ENCODE data around the gene KCNAB1.

DNA sequence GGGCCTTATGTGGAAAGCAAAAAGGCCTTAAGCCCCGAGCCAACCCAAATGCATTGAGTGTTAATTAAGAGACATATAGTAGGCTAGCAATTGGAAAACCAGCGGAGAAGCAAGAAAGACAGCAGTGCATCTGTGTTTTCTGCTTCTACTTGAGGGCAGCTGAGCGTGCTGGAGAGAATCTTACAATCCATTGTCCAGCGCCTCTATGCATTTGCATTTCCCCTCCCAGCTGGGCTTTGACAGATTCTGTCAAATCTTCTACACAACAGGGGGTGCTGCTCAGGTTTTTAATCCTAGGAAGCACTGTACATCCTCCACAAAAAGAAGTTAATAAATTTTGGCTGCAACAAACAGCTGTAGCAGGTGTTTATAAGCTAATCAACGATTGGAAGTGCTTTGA lies 410.6 kb downstream of the KCNAB1 start:
- TF ChIP-seq, protein P1, sequence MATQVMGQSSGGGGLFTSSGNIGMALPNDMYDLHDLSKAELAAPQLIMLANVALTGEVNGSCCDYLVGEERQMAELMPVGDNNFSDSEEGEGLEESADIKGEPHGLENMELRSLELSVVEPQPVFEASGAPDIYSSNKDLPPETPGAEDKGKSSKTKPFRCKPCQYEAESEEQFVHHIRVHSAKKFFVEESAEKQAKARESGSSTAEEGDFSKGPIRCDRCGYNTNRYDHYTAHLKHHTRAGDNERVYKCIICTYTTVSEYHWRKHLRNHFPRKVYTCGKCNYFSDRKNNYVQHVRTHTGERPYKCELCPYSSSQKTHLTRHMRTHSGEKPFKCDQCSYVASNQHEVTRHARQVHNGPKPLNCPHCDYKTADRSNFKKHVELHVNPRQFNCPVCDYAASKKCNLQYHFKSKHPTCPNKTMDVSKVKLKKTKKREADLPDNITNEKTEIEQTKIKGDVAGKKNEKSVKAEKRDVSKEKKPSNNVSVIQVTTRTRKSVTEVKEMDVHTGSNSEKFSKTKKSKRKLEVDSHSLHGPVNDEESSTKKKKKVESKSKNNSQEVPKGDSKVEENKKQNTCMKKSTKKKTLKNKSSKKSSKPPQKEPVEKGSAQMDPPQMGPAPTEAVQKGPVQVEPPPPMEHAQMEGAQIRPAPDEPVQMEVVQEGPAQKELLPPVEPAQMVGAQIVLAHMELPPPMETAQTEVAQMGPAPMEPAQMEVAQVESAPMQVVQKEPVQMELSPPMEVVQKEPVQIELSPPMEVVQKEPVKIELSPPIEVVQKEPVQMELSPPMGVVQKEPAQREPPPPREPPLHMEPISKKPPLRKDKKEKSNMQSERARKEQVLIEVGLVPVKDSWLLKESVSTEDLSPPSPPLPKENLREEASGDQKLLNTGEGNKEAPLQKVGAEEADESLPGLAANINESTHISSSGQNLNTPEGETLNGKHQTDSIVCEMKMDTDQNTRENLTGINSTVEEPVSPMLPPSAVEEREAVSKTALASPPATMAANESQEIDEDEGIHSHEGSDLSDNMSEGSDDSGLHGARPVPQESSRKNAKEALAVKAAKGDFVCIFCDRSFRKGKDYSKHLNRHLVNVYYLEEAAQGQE (IDR thresholded peaks at IDR 0.05; ENCODE audit: insufficient read depth in 1 of 2, low read depth in 2 of 2, low read length in 2 of 2), result no peak
- TF ChIP-seq POLR2AphosphoS5 (IDR thresholded peaks at IDR 0.05; ENCODE audit: low read depth, low read length), result no peak

All from PFSK-1 (cell line).